Thymus (tissue), 11 donors: ENCODE measurements around the gene TNFRSF1B. TPM values are rescaled to one million over a fixed set of nuclear protein-coding genes. Genes with fewer than 3 reads are reported as not detected.

Source experiments
- DNase-seq, 9 donors: peaks; one replicate each; pipeline ENCODE4 v3.0.0-alpha.2; 2013; ENCODE audit warnings: low spot score in 9 of 9, low read depth in 6 of 9, missing footprints in 1 of 9
- H3K27ac ChIP-seq, 2 donors: one replicate each; pipeline ENCODE4 v1.5.1; 2013; ENCODE audit warnings: control low read depth in 1 of 2, low read depth in 1 of 2, low read length in 1 of 2, mild to moderate bottlenecking in 1 of 2, moderate library complexity in 1 of 2
- H3K27me3 ChIP-seq, 2 donors: one replicate each; pipeline ENCODE4 v1.5.1; 2013; ENCODE audit warnings: low read length in 1 of 2; ENCODE audit not compliant: control insufficient read depth in 2 of 2, insufficient read depth in 1 of 2
- H3K36me3 ChIP-seq, 2 donors: one replicate each; pipeline ENCODE4 v1.5.1; 2013; ENCODE audit warnings: low read length in 1 of 2, mild to moderate bottlenecking in 1 of 2, moderate library complexity in 1 of 2; ENCODE audit not compliant: control insufficient read depth in 2 of 2, insufficient read depth in 2 of 2
- H3K4me1 ChIP-seq, 2 donors: one replicate each; pipeline ENCODE4 v1.5.1; 2013; ENCODE audit warnings: low read length in 2 of 2; ENCODE audit not compliant: control insufficient read depth in 2 of 2, insufficient read depth in 2 of 2
- H3K4me3 ChIP-seq, 2 donors: one replicate each; pipeline ENCODE4 v1.5.1; 2013; ENCODE audit warnings: low read length in 2 of 2, control low read depth in 1 of 2, mild to moderate bottlenecking in 1 of 2
- H3K9me3 ChIP-seq, 2 donors: one replicate each; pipeline ENCODE4 v1.5.1; 2013; ENCODE audit warnings: low read length in 1 of 2, mild to moderate bottlenecking in 1 of 2; ENCODE audit not compliant: control insufficient read depth in 2 of 2, insufficient read depth in 1 of 2
- WGBS: extraction: QIAGEN DNeasy Blood & Tissue Kit; methylation state at CpG from one replicate; pipeline ENCODE4 v1.1.7; 2013; 5-methylcytosine and 5-hydroxymethylcytosine counted together
- polyA plus RNA-seq: library from polyadenylated mRNA; stranded (reverse); fragments of 200-250 nt; gene quantifications from one replicate; pipeline ENCODE4 v1.2.3, GENCODE V29; 2013
- total RNA-seq: library from RNA; stranded (reverse); fragments of 120-200 nt; gene quantifications from one replicate; pipeline ENCODE4 v1.2.4, GENCODE V29; 2013
- donor health status: healthy.

Gene TNFRSF1B
- total and polyA plus RNA-seq, 2 donors = 19.1 to 35.4 TPM

DNA sequence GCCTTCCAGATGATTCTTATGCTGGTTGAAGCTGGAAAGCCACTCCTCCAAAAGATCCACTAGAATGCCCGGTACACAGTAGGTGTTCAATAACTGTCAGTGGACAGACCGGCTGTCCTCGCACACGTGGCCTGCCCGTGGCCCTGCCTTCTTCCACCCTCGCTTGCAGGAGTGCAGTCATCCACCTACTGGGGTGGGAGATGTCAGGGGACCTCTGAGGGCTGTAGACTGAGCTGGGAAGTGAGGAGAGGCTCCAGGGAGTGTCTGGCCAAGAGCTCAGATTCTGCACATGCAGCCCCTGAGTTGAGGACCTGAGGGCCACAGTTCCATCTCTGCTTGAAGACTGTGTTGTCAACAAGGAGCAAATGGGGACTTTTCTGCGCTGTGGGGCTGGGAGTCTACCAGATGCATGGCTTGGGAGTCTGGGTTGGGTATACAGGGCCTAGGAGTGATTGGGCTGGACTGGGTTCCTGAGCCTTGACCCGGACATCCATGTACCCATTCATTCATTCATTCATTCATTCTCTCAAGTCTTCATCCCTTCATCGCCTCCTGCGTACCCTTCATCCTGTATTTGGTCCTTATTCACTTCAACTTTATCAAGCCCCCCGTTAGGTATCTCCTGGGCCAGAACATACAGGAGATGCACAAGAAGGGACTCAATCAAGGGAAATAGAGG is 4.2 kb upstream of the TNFRSF1B start:
- Histone ChIP-seq H3K4me1 (peaks cover 17 to 52% of the 10 kb centered on the region in 2 donors), H3K36me3 (no peaks in the 10 kb centered on the region), H3K27me3 (peaks cover 14 to 29% of the 10 kb centered on the region in 2 donors), H3K4me3 (no peak overlapping the region), H3K9me3 (no peaks in the 10 kb centered on the region), H3K27ac (no peak overlapping the region)
- WGBS = 93% methylated on average over 11 of the region's 11 CpGs
- no peak for DNase-seq

DNA sequence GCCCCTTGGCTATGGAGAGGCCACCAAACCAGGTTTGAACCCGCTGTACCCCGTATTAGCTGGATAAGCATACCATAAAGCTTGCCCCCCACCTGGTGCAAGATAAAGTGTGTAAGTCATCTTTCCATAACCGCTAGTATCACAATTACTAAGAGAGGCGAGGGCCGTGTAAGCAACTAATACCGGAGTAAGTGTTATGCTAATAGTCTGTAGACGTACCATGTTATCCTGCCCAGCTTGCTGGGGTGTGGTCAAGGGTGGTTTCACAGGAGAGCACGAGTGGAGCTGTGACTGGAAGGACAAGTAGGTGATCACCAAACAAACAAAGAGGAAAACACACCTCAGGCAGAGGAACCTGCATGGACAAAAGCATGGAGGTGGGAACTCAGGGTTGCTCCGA is 3.6 kb upstream of the TNFRSF1B start:
- no peaks in the 10 kb centered on the region for H3K9me3 ChIP-seq
- no peak overlapping the region for H3K4me3 ChIP-seq
- H3K36me3 ChIP-seq = no peaks in the 10 kb centered on the region
- H3K27me3 ChIP-seq = peaks cover 14 to 35% of the 10 kb centered on the region in 2 donors
- H3K4me1 ChIP-seq = peaks cover 11 to 48% of the 10 kb centered on the region in 2 donors
- WGBS = 95% methylated on average over 9 of the region's 9 CpGs
- no peak for DNase-seq
- H3K27ac ChIP-seq = no peak overlapping the region

DNA sequence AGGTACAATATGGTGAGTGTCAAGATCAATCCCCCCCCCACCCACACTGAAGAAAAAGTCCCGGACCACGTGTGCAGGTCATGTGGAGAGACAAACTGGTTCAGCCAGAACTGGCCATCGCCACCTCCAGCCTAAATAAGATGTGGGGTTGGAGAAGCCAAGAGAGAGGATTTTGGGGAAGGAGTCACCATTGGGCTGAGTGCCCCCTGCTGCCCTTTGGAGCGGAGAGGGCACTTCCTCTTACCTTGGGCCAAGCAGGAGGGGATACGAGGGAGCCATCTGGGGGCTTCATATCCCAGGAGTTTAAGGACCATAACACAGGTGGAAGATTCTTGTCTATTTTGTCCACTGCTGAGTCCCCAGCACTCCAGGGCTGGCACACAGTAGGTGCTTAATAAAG is 2.6 kb upstream of the TNFRSF1B start:
- no peaks in the 10 kb centered on the region for H3K36me3 ChIP-seq
- peaks cover 4 to 39% of the 10 kb centered on the region in 2 donors for H3K4me1 ChIP-seq
- peaks cover 17 to 44% of the 10 kb centered on the region in 2 donors for H3K27me3 ChIP-seq
- 93% methylated on average over 5 of the region's 5 CpGs for WGBS
- no peak for DNase-seq
- no peak overlapping the region for H3K4me3 ChIP-seq
- no peak overlapping the region for H3K27ac ChIP-seq
- H3K9me3 ChIP-seq = no peaks in the 10 kb centered on the region

DNA sequence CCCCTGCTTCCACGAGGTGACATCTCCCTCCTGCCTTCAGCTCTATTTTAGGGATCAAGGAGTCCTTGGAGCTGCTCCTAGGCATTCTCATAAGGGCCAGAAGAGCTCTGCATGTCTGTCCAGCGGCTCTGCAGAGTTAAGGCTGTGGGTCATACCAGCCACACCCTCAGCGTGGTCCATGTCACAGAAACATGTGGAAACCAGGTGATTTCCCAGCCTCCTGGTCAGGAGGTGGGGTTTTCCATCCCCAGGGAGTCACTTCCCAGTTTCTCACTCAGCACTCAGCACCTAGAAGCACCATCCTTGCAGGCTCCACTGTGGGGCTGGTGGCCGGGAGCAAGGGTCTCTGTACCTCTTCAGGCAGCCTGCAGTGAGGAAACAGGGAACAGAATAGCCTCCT is 1.4 kb upstream of the TNFRSF1B start:
- Histone ChIP-seq H3K4me1 (peaks cover 4 to 35% of the 10 kb centered on the region in 2 donors), H3K9me3 (no peaks in the 10 kb centered on the region), H3K27me3 (peaks cover 17 to 52% of the 10 kb centered on the region in 2 donors), H3K36me3 (no peaks in the 10 kb centered on the region), H3K27ac (no peak overlapping the region), H3K4me3 (no peak overlapping the region)
- 94% methylated on average over 4 of the region's 4 CpGs for WGBS
- no peak for DNase-seq

DNA sequence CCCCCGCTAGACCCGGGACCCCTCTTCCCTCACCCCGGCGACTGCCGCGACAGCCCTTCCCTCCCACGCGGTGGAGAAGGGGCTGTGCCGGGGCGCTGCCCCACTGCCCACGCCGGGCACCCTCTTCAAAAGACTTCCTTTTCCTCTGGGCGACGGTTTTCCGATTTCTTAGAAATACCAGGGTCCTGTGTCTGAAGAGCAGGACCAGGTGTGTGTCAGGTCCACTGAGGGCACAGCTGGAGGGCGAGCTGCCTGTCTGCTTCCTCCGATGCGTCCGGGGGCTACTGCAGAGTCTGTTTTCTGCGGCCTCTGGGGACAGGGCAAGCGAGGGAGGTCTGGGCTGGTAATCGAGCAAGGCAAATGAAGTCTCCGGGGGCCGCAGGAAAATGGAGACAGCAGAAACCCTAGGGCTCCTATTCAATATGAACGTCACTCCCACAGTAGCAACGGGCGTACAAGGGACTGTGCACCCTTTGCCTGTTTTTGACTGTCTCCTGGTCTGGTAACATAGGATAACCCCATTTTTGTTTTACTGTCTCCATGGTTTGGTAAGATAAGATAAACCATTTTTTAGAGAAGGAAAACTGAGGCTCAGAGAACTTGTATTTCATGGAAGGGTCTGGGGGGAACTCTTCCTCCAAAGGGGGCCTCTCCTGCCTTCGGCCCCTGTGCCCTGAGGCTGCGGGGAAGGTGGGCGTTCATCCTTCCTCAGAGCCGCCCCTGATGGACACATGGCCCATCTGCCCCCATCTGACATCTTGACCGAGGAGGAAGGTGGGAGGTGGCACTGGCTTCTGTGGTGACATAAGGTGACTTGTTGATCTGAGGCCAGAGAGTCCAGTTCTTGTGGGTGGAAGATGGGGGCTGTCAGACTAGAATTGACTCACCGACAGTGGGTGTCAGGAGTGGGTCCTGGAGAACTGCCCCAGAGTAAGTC is 970 bp downstream of the TNFRSF1B start:
- H3K36me3 ChIP-seq = no peaks in the 10 kb centered on the region
- peak overlapping the region; percentile 45 to 55 for H3K4me3 ChIP-seq
- 21% methylated on average over 33 of the region's 33 CpGs for WGBS
- H3K4me1 ChIP-seq = peaks cover 4 to 22% of the 10 kb centered on the region in 2 donors
- peak overlapping the region; percentile 47 to 81 for H3K27ac ChIP-seq
- H3K9me3 ChIP-seq = no peaks in the 10 kb centered on the region
- H3K27me3 ChIP-seq = peaks cover 17 to 52% of the 10 kb centered on the region in 2 donors
- DNase-seq = no peak

DNA sequence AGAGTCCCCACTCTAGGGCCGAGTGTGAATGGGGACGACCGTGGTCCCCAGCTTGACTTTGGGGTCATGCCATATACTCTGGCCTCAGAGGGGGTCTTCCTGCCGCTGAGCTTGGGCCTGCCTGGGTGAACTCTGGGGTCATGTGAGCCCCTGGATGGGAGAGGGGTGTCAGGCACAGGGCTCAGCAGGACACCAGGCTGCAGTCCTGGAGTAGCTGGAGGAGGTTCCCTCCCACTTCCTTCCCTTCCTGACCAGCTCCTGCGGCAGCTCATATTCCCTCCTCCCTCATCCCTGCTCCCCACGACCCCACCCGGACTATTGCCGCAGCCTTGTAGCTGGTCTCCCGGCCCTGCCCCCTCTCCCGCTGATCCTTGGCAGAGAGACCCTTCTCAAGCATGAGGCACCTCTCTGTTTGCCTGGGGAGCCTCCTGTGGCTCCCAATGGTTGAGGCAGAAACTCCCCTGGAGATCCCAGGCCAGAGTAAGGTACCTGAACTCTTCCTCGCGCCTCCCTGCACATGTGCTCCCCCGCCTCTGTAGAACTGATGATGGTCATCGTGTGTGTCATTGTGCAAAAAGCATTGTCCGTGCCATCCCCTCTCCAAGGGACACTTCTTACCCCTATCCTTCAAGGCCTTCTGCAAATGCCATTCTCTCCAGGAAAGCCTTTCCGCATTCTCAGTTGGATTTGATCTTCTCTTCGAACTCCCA is 1.8 kb downstream of the TNFRSF1B start:
- peaks cover 6 to 31% of the 10 kb centered on the region in 2 donors for H3K4me1 ChIP-seq
- peaks cover 17 to 52% of the 10 kb centered on the region in 2 donors for H3K27me3 ChIP-seq
- no peak overlapping the region for H3K27ac ChIP-seq
- no peaks in the 10 kb centered on the region for H3K9me3 ChIP-seq
- 83% methylated on average over 17 of the region's 17 CpGs for WGBS
- H3K4me3 ChIP-seq = peak overlapping the region in 1 of 2 donors; percentile 45
- H3K36me3 ChIP-seq = no peaks in the 10 kb centered on the region
- no peak for DNase-seq

DNA sequence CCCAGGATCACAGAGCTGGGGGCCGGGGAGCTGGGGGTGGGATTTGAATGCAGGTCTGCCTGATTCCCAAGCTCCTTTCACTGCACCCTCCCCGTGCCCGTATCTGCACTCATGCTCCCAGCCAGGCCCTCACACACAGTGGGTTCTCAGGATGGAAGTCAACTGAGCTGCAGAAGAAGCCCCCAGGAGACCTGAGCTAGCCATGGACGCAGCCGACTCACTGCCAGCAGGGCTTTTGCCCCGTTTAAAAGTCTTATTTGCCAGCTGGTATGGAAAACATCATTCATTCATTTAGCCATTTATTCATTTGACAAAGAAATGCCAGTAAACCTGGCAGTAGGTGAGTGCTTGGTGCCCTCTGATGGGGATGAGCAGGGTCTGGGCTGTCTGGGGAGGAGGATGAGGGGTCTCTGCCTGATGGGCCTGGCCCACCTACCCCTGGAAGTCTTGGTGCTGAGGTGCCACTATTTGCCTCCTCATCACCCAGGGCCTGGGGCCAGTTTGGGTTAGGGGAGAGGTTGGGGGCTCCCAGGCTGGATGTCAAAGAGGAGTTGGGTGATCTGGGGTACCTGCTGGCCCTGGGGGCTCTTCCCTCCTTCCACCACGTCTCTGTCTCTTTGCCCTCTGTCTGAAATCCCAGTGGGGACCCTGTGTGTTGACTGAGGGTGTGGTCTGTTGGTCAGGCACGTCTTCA is 2.8 kb downstream of the TNFRSF1B start:
- WGBS = 88% methylated on average over 8 of the region's 8 CpGs
- H3K27ac ChIP-seq = no peak overlapping the region

DNA sequence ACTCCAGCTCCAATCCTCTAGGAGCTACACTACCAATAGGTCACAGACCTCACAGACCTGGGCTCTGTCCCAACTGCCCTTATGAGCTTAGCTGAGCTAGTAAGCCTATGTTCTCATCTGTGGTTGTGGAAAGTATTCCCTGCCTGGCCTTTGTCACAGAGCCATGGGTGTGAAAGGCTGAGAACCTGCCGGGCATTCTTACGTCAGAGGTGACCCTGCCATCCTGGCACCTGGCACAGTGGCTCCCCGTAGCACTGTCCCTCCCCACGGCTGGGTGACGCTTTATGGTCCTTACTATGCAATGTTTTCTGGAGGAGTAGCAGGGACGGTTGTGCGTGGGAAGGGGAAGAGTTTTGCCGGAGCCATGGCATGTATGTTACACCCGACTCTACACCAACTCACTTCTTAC is 3.5 kb downstream of the TNFRSF1B start:
- H3K27ac ChIP-seq = no peak overlapping the region

More for the DNA sequence above, 2.8 kb downstream of the TNFRSF1B start:
- no peaks in the 10 kb centered on the region for H3K36me3 ChIP-seq
- H3K4me3 ChIP-seq = no peak overlapping the region
- H3K27me3 ChIP-seq = peaks cover 17 to 52% of the 10 kb centered on the region in 2 donors
- no peaks in the 10 kb centered on the region for H3K9me3 ChIP-seq
- H3K4me1 ChIP-seq = peaks cover 12 to 39% of the 10 kb centered on the region in 2 donors
- no peak for DNase-seq

More for the DNA sequence above, 3.5 kb downstream of the TNFRSF1B start:
- no peaks in the 10 kb centered on the region for H3K9me3 ChIP-seq
- 97% methylated on average over 9 of the region's 9 CpGs for WGBS
- H3K4me1 ChIP-seq = peaks cover 17 to 46% of the 10 kb centered on the region in 2 donors
- H3K4me3 ChIP-seq = no peak overlapping the region
- no peaks in the 10 kb centered on the region for H3K36me3 ChIP-seq
- no peak for DNase-seq
- H3K27me3 ChIP-seq = peaks cover 17 to 46% of the 10 kb centered on the region in 2 donors
